NCI-H2196 (cell line): ENCODE data around the gene PDE8B.
"Not testable (repeated sequence)": the region's sequence is repeated elsewhere in the genome, so short reads cannot be mapped to it uniquely, and the experiment has no call there.

Experiments
- DNase-seq: peaks from one replicate; lab custom pipeline; 2025; ENCODE audit not compliant: unreplicated experiment; lab: John Stamatoyannopoulos, UW

The PDE8B gene

DNA sequence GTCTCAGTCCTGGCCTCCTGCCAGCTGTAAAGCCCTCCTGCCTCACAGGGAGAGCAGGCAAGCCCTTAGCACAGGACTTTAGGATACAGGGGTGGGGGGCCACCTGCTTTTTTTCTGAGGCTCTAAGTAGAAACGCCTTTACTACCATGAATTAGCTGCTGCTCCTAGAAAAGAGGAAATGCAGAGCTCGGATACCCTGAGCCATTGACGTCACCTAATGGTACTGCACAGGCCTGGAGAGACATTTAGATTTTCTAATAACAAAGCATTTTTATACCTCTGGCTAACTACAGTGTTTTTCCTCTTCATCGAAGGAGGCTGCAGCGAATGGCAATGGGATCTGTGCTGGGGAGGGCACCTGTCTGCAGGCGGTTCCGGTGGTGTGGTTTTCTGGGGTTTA is 144.6 kb downstream of the PDE8B start:
- DNase-seq, result no peak

- peak; percentile 39 for DNase-seq
Measured at GRCh38 chr5:77355751-77356150, 145.3 kb downstream of the PDE8B start.

GRCh38 chr5:77356740-77357139 is 146.3 kb downstream of the PDE8B start:
- DNase-seq, result peak; percentile 64

DNA sequence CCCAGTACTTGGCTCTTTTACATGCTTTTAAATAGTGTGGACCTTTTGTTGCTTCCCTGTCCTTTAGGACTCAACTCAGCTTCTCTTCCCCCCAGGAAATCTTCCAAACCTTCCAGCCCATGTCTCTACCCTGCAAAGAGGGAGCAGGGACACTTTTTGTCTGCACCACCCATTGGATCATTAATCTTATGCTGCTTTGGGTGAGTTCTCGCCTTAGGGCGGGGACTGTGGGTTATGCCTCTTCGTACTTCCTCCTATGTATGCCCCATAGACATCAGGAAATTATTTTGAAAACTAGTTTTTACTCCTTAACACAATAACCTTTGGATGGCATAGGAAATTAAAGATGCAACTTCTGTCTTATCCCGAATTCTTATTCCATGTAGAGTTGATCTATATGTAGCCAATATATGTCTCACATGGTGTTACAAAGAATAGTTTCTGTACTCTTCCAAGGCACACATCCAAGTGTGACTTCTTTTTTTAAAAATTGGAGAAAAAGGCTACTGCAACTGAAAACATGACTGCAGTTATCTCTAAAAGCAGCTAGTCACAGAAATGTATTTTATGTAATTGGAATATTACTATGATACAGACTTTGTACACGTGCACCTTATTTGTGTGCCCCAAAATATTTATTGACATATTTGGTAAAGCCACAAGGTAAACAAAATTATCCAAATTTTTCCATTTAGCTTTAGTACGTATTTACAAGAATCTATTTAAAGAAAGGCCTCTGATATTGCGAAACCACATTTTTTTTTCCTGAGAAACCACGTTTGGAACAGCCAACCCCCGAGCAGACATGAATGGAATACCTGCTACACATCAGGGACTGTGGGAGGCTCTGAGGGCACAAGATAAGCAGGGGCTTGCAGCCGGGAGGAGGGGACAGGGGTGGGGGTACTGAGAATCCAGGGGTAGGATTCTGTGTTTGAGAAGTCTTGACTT is 148.1 kb downstream of the PDE8B start:
- DNase-seq, result no peak

DNA sequence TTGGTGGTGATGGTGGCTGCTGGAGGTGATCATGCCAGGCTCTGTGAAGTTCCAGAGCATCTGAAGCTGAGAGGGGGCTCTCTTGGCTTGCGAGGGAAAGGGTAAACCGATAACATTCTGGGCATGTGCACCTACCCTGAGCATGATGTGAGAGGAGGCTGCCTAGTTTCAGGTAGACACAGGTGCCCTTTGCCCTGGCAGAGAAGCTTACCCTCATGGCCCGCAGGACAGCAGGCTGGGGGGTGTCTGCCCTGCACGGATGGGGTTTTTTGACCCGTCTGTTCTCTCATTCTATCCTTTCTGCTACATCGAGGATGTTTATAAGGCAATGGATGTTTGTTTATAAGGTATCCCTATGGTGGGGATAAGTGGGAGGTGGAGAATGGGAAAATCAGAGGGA is 148.8 kb downstream of the PDE8B start:
- DNase-seq, result no peak

GRCh38 chr5:77360381-77360780 is 149.9 kb downstream of the PDE8B start:
- no peak for DNase-seq

GRCh38 chr5:77360973-77361372 is 150.5 kb downstream of the PDE8B start:
- DNase-seq, result no peak

DNA sequence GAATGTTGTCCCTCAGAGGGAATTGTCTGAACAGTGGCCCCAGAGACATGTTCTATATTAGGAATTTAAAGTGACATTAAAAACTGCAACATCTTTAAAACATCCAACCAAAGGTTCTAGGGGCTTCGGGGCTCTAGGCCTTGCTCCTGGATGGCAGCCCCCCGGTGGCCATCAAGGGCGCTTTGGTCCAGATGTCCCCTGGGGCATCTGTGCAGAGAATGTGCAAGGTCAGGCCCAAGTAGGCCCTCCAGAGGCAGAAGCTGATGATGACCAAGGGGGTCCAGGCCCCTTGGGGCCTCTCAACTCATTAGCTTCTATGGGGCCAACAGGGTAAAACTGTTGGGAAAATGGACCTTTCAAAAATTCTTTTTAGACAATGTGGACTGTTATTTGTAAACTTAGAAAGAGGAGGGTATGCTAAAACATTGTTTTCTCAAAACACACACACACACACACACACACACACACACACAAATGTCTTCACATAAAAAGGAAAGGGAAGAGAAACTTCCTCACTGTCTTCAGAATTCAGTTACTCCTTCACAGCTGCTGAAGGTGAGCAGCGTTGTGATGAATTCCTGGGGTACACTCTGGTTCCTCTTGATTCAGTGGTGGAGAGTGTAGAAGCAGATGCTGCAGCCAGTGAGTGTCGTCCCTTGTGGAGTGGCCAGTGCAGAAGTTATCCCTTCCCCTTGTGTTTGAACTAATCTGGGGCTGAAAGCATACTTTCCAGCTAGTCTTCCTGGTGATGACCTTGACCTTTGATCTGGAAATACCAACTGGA is 156.4 kb downstream of the PDE8B start:
- no peak for DNase-seq

DNA sequence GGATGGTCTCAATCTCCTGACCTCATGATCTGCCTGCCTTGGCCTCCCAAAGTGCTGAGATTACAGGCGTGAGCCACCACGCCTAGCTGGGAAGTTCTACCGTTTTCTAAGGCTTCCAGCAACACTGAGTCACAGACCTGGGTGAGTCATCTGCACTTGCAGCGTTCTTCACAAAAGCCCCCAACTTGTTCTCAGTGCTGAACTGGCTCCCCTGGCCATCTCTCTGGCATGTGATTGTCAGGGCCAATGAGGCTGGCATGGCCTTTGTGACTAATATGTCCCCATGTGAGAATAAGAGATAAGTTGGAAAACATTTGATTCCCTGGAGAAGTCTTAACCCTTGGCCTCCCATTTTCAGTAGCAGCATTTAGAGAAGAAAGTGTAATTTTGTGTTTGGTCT is 157.3 kb downstream of the PDE8B start:
- DNase-seq, result no peak

- no peak for DNase-seq
Measured at GRCh38 chr5:77368367-77368766, 157.9 kb downstream of the PDE8B start.

DNA sequence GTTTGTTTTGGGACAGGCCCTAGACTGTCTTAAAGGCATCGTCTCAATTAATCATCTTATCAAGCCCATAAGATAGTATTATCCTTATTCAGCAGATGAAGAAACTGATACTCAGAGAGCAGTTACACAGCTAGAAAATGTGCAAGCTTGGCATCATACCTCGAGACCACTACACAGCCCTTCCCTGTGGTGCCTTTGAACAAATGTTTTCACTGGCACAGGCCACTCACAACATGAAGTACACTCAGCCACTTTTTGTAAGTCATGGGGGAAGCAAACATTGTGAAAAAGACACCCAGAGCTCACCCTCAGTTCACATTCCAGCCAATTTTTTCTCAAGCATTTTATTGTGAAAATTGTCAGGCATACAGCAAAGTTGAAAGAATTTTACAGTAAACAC is 159.1 kb downstream of the PDE8B start:
- DNase-seq, result no peak

DNA sequence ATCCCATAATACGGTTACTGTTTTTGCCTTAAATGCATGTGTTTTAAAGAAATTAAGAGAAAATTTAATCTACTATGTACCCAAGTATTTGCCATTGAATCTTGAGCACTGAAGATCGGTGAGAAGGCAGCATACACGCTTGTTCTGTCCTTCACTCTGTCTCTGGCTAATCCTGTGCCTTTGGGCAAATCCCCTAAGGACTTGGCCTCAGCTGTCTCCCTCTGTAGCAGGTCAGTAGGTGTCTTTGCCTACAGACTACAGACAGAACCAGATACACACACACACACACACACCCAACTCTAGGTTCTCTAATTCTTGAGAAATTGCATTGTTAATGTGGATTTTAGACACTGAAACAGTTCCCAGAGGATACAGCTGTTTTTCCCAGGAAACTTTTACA is 164.2 kb downstream of the PDE8B start:
- DNase-seq, result no peak

- no peak for DNase-seq
Measured at GRCh38 chr5:77376609-77377300, 166.3 kb downstream of the PDE8B start.

GRCh38 chr5:77379558-77380061 is 169.1 kb downstream of the PDE8B start:
- DNase-seq, result no peak

DNA sequence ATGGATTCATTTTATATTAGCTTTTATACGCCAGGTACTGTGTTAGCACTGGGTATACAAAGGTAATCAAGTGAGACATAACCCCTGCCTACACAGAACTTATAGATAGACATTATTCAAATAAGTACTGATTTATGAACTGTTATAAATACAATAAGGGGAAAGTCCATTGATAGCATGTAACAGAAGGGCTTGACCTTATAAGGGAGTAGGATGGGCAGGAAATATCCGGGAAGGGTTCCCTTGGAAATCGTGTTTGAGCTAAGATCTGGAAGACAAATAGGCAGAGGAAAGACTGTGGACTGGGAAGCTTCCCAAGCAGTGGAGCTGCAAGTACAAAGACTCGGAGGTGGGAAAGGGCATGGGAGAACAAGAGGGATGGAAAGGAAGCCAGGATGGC is 170.2 kb downstream of the PDE8B start:
- DNase-seq, result no peak

GRCh38 chr5:77383336-77383735 is 172.9 kb downstream of the PDE8B start:
- not testable (repeated sequence) for DNase-seq

DNA sequence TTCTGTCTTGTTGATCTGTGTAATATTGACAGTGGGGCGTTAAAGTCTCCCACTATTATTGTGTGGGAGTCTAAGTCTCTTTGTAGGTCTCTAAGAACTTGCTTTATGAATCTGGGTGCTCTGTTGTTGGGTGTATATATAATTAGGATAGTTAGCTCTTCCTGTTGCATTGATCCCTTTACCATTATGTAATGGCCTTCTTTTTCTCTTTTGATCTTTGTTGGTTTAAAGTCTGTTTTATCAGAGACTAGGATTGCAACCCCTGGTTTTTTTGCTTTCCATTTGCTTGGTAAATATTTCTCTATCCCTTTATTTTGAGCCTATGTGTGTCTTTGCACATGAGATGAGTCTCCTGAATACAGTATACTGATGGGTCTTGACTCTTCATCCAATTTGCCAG is 175.9 kb downstream of the PDE8B start:
- not testable (repeated sequence) for DNase-seq

DNA sequence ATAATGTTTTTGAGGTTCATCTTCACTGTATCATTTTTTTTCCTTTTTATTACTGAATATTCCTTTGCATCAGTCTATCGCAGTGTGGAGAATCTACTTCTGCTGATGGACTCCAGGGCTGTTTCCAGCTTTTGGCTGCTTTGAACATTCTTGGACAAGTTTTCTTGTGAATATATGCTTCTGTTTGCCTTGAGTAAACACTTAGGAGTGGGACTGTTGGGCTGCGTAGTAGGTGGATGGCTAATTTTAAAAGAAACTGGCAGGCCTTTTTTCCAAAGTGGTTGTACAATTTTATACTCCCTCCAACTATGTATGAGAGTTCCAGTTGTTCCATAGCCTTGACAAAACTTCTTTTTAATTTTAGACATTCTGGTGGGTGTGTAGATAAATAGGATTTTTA is 179.3 kb downstream of the PDE8B start:
- no peak for DNase-seq

- DNase-seq, result no peak
Measured at GRCh38 chr5:77390221-77390620, 179.7 kb downstream of the PDE8B start.

DNA sequence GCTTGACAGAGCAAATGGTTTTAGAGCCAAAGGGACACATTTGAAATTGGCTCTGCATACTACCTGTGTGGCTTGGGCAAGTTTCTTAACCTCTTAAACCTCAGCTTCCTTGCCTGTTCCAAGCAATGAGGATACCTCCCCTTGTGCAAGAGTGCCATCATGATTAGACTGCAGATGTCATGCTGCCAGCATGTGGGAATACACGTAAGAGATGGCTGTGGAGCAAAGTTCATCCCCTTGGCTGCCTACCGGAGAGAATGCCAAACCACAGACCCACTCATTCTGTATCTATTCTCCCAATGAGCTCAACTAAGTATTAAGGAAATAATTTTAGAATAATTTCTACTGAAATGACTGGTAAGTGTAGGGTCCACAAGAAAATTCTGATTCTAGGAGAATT is 180.3 kb downstream of the PDE8B start:
- no peak for DNase-seq

GRCh38 chr5:77391240-77391765 is 180.8 kb downstream of the PDE8B start:
- no peak for DNase-seq
